Skeletal muscle satellite cell (primary cell): ENCODE measurements around the gene SARS2.
A peak's percentile ranks its signal among the peaks of the same experiment; 100 is the strongest.
"Not testable (repeated sequence)": the region's sequence is repeated elsewhere in the genome, so short reads cannot be mapped to it uniquely, and the experiment has no call there.

Experiments
- H3K27me3 ChIP-seq: 2 replicates; pipeline ENCODE4 v1.7.0; 2013; ENCODE audit warnings: low read length; ENCODE audit not compliant: control insufficient read depth, insufficient read depth
- H3K36me3 ChIP-seq: 2 replicates; pipeline ENCODE4 v1.7.0; 2013; ENCODE audit warnings: mild to moderate bottlenecking, control low read depth, low read length; ENCODE audit not compliant: insufficient read depth
- H3K4me1 ChIP-seq: 2 replicates; pipeline ENCODE4 v1.7.0; 2013; ENCODE audit warnings: low read length; ENCODE audit not compliant: control insufficient read depth, insufficient read depth
- H3K4me2 ChIP-seq: 2 replicates; pipeline ENCODE4 v1.7.0; 2013; ENCODE audit warnings: mild to moderate bottlenecking, low read length
- H3K4me3 ChIP-seq: 2 replicates; pipeline ENCODE4 v1.7.0; 2013; ENCODE audit warnings: low read length
- H3K9ac ChIP-seq: 2 replicates; pipeline ENCODE4 v1.7.0; 2013; ENCODE audit warnings: mild to moderate bottlenecking, low read depth, low read length, moderate library complexity
- H3K9me3 ChIP-seq: replicated peaks from 2 replicates; pipeline ENCODE4 v1.7.0; 2013; ENCODE audit warnings: mild to moderate bottlenecking, control low read depth, low read length

SARS2 gene

GRCh38 chr19:38880076-38880881 lies 50.3 kb downstream of the SARS2 start:
- Histone ChIP-seq H3K4me3 (no peak overlapping the region), H3K9me3 (no peaks in the 10 kb centered on the region), H3K9ac (no peak overlapping the region), H3K4me1 (no peaks in the 10 kb centered on the region), H3K27me3 (no peaks in the 10 kb centered on the region), H3K36me3 (peaks cover 2% of the 10 kb centered on the region), H3K4me2 (no peak overlapping the region)

GRCh38 chr19:38879400-38879751 lies 51.2 kb downstream of the SARS2 start:
- H3K27me3 ChIP-seq, result no peaks in the 10 kb centered on the region
- H3K4me2 ChIP-seq, result no peak overlapping the region
- H3K9me3 ChIP-seq, result no peaks in the 10 kb centered on the region
- H3K4me1 ChIP-seq, result no peaks in the 10 kb centered on the region
- H3K9ac ChIP-seq, result no peak overlapping the region
- no peak overlapping the region for H3K4me3 ChIP-seq
- peaks cover 2% of the 10 kb centered on the region for H3K36me3 ChIP-seq

GRCh38 chr19:38878575-38879399 lies 51.8 kb downstream of the SARS2 start:
- Histone ChIP-seq H3K4me2 (no peak overlapping the region), H3K36me3 (peaks cover 2% of the 10 kb centered on the region), H3K9me3 (no peaks in the 10 kb centered on the region), H3K27me3 (no peaks in the 10 kb centered on the region), H3K4me1 (no peaks in the 10 kb centered on the region), H3K4me3 (no peak overlapping the region), H3K9ac (no peak overlapping the region)

GRCh38 chr19:38877781-38878574 lies 52.6 kb downstream of the SARS2 start, which contains the start of gene RINL:
TSS of gene RINL (minus strand) at chr19:38878275. CDS start at chr19:38876742, 1,533 bp downstream.
- Histone ChIP-seq H3K9ac (no peak within 1 kb of the TSS), H3K27me3 (no peaks in the 10 kb centered on the region), H3K4me2 (no peak within 1 kb of the TSS), H3K9me3 (no peaks in the 10 kb centered on the region), H3K36me3 (peaks cover 2% of the 10 kb centered on the region), H3K4me3 (no peak within 1 kb of the TSS), H3K4me1 (no peaks in the 10 kb centered on the region)

DNA sequence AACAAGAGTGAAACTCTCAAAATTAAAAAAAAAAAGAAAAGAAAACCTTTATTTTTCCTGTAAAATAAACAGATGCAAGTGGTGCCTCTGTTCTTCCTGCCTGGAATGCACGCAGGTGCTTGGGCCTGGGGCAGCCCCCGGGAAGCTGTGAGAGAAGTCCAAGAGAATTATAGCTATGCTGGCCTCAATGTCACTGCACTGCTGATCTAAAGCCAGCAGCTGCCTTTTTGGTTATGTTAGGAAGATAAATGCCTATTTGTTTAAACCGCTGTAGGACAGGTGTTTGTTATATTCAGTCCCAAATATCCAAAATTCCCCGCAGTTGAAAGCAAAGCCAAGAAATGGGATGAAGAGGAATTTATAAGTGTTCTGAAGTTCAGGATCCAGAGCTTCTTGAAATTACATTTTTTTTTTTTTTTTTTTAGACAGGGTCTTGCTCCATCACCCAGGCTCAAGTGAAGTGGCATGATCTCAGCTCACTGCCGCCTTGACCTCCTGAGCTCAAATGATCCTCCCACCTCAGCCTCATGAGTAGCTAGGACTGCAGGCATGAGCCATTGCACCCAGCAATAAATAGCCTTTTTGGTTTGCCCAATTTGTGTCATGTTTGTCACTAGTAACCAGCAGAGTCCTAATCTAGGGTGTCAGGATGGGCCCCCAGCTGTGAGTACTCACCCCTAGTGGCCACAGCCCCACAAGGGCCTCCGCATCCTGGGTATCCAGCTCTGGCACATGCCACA lies 54.7 kb downstream of the SARS2 start:
- H3K4me2 ChIP-seq, result no peak overlapping the region
- no peak overlapping the region for H3K4me3 ChIP-seq
- no peak overlapping the region for H3K9ac ChIP-seq
- H3K27me3 ChIP-seq, result no peaks in the 10 kb centered on the region
- H3K36me3 ChIP-seq, result peaks cover 2% of the 10 kb centered on the region
- no peaks in the 10 kb centered on the region for H3K4me1 ChIP-seq
- no peaks in the 10 kb centered on the region for H3K9me3 ChIP-seq

GRCh38 chr19:38873400-38873799 lies 57.2 kb downstream of the SARS2 start:
- not testable (repeated sequence) for H3K4me2 ChIP-seq, H3K36me3 ChIP-seq, H3K9me3 ChIP-seq, H3K9ac ChIP-seq, H3K27me3 ChIP-seq, H3K4me3 ChIP-seq
- H3K4me1 ChIP-seq, result peaks cover 12% of the 10 kb centered on the region

DNA sequence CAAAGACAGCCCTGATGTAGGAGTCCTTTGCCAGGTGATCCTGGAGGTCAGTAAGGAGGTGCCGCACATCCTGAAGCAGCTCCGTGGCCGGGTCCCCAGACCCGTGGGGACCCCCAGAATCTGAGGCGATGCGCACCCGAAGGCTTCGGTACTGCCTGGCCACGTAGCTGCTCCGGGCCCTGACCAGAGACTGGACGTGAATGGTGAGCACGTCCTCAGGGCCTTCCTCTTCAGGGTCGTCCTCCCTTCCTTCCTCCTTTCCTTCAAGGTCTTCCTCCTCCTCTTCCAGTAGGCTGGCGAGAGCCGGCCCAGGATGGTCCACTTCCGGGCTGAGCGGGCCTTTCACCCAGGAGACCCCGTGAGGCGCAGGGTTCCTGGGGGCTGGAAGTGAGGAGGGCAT lies 60.0 kb downstream of the SARS2 start:
- no peaks in the 10 kb centered on the region for H3K9me3 ChIP-seq

GRCh38 chr19:38869836-38870607 lies 60.5 kb downstream of the SARS2 start:
- peak overlapping the region; percentile 62 for H3K4me3 ChIP-seq
- no peaks in the 10 kb centered on the region for H3K36me3 ChIP-seq
- H3K27me3 ChIP-seq, result no peaks in the 10 kb centered on the region
- H3K9ac ChIP-seq, result no peak overlapping the region
- H3K4me2 ChIP-seq, result peak overlapping the region; percentile 79
- H3K9me3 ChIP-seq, result no peaks in the 10 kb centered on the region
- peaks cover 12% of the 10 kb centered on the region for H3K4me1 ChIP-seq

More for the DNA sequence above, 60.0 kb downstream of the SARS2 start:
- H3K4me1 ChIP-seq, result peaks cover 12% of the 10 kb centered on the region
- no peak overlapping the region for H3K9ac ChIP-seq
- no peaks in the 10 kb centered on the region for H3K36me3 ChIP-seq
- no peak overlapping the region for H3K4me2 ChIP-seq
- no peak overlapping the region for H3K4me3 ChIP-seq
- H3K27me3 ChIP-seq, result no peaks in the 10 kb centered on the region

- Histone ChIP-seq H3K4me1 (peaks cover 12% of the 10 kb centered on the region), H3K36me3 (no peaks in the 10 kb centered on the region), H3K4me2 (peak overlapping the region; percentile 79), H3K9ac (no peak overlapping the region), H3K27me3 (no peaks in the 10 kb centered on the region), H3K4me3 (peak overlapping the region; percentile 62), H3K9me3 (no peaks in the 10 kb centered on the region)
Measured at GRCh38 chr19:38869160-38869835, 61.3 kb downstream of the SARS2 start.

DNA sequence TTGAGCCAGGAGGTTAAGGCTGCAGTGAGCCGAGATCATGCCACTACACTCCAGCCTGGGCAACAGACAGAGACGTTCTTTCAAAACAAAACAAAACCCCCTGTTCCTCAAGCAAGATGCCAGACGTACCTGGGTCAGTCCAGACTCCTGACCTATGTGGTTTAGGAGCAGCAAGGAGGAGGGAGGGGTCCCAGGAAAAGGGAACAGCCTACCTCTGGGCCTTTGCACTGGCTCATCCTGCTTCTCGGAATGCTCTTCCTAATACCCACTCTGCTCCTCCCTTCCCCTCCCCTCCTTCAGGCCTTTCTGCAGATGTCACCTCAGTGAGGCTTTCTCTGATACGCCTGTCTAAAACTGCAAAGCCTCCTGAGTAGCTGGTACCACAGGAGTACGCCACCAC lies 62.0 kb downstream of the SARS2 start:
- no peaks in the 10 kb centered on the region for H3K36me3 ChIP-seq
- no peak overlapping the region for H3K9ac ChIP-seq
- H3K9me3 ChIP-seq, result no peaks in the 10 kb centered on the region
- no peak overlapping the region for H3K4me2 ChIP-seq
- no peak overlapping the region for H3K4me3 ChIP-seq
- H3K4me1 ChIP-seq, result peaks cover 12% of the 10 kb centered on the region
- H3K27me3 ChIP-seq, result no peaks in the 10 kb centered on the region
